GM20000 (cell line): ENCODE data around the gene MRGPRG.

Source experiments
- DNase-seq: peaks from one replicate; pipeline ENCODE4 v3.0.0; 2012; ENCODE audit warnings: low spot score
- TF ChIP-seq, protein P1 (sequence below): IDR thresholded peaks from 2 replicates; pipeline ENCODE4 v1.5.1; 2012; ENCODE audit warnings: mild to moderate bottlenecking, control low read depth; ENCODE audit errors: extremely low read depth, missing control alignments

The MRGPRG gene

DNA sequence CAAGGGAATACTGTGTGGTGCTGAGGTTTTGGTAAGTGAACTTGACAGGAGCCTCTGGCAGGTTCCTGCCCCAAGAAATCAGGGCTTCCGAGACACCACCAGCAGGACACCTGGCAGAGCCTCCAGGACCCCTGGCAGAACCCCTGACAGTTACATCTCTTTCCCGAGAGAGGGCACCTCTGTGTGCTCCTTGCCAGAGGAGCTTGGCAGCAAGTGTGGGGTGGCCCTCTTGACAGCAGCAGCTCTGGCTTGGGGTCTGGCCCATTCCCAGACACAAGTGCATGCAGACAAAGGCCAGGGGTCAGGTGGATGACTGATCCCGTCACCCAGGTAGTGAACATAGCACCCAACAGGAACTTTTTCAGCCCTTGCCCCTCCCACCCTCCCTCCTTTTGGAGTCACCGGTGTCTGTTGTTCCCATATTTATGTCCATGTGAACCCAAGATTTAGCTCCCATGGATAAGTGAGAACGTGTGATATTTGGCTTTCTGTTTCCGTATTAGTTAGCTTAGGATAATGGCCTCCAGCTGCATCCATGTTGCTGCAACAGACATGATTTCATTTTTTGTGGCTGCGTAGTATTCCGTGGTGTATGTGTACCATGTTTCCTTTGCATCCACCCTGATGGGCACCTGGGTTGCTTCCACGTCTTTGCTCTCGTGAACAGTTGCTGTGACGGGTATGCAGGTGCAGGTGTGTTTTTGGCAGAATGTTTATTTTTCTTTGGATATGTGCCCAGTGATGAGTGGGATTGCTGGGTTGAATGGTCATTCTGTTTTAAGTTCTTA lies 32.3 kb downstream of the MRGPRG start:
- TF ChIP-seq, protein P1, sequence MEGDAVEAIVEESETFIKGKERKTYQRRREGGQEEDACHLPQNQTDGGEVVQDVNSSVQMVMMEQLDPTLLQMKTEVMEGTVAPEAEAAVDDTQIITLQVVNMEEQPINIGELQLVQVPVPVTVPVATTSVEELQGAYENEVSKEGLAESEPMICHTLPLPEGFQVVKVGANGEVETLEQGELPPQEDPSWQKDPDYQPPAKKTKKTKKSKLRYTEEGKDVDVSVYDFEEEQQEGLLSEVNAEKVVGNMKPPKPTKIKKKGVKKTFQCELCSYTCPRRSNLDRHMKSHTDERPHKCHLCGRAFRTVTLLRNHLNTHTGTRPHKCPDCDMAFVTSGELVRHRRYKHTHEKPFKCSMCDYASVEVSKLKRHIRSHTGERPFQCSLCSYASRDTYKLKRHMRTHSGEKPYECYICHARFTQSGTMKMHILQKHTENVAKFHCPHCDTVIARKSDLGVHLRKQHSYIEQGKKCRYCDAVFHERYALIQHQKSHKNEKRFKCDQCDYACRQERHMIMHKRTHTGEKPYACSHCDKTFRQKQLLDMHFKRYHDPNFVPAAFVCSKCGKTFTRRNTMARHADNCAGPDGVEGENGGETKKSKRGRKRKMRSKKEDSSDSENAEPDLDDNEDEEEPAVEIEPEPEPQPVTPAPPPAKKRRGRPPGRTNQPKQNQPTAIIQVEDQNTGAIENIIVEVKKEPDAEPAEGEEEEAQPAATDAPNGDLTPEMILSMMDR: no peak
- DNase-seq: no peak

DNA sequence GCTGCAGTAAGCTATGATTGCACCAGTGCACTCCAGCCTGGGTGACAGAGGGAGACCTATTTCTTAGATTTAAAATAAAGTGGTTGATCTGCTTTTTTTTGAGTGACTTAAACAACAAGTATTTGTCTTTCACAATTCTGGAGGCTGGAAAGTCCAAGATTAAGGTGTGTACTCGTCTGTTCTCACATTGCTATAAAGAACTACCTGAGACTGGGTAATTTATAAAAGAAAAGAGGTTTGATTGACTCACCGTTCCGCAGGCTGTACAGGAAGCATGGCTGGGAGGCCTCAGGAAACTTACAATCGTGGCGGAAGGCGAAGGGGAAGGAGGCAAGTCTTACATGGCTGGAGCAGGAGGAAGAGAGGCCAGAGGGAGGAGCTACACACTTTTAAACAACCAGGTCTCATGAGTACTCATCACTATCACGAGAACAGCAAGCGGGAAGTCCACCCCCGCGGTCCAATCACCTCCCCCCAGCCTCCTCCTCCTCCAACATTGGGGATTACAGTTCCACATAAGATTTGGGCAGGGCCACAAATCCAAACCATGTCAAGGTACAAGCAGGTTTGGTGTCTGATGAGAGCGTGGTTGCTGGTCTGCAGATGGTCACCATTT lies 33.8 kb downstream of the MRGPRG start:
- DNase-seq: no peak
- TF ChIP-seq, protein P1: no peak

DNA sequence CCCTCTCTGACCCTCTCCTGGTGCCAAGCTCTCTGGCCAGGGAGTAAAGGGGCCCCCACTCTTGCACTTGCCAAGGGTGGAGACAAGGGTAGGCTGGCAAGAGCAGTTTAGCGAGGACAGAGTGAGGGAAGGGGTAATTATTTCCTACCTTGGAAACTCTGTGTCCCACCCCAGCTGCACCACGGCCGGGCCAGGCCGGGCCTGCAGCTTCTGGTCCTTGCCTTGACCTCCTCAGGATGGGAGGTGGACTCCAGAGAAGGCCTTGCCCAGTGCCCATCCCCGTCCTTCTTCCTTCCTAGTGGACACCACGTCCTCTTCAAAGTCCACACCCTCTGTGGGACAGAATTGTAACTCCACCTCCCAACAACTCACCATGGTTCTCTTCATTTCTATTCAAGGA lies 35.1 kb downstream of the MRGPRG start:
- DNase-seq: no peak
- TF ChIP-seq, protein P1: no peak

DNA sequence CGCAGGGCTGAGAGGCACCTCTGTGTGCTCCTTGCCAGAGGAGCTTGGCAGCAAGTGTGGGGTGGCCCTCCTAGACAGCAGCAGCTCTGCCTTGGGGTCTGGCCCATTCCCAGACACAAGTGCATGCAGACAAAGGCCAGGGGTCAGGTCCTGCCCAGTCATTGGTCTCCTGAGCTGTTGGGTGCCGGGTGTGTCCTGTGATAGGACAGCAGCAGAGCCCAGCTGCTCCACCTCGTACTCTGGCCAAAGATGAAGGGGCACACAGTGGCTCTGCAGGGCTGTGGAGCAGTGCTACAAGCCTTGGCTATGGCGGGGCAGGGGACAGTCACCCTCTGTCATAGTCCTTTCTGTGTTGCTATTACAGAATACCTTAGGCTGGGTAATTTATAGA lies 36.2 kb downstream of the MRGPRG start:
- no peak for DNase-seq
- TF ChIP-seq, protein P1: no peak

DNA sequence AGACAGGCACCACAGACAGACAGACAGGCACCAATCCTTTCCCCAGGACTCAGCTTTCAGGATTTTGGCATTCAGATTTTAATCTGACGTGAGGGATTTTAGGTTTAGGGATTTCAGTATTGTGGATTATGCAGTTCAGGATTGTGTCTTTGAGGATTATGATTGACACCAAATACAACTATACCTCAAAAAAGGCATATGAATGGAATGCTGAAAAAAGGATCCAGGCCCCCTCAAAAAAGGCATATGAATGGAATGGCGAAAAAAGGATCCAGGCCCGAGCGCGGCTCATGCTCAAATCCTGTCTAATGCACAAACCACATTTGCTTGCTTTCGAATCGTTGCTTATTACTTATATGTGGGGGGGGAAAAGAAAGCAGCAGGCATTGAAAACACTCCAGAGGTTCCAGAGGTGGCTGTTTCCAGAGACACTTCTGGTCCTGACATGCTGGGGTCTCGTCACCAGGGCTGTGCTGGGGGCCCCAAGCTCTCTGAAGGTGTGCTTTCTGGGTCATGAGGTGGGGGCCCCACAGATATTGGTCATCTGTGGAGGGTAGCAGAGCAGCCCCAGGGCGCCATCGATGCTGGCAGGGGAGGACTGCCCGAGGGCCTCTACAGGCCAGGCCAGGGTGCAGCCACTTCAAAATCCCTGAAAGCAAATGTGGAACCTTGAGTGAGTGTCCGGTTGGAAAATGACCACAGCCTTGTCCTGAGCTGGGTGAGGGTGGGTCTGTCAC lies 36.7 kb downstream of the MRGPRG start:
- DNase-seq: no peak
- TF ChIP-seq, protein P1: no peak

DNA sequence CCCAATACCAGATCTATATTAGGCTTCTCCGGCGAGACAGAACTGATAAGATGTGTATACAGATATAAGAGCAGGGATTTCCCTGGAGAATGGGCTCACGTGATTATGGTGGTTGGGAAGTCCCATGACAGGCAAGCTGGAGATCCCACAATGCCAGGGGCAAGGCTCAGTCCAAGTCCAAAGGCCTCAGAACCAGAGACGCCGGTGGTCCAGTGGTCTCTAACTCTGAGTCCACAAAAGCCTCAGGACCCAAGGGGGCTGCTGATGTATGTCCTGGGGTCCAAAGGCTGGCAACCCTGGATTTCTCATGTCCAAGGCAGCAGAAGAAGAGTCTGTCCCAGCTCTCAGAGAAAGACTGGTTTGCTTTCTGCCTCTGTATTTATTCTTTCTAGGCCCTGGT lies 37.7 kb downstream of the MRGPRG start:
- no peak for DNase-seq
- TF ChIP-seq, protein P1: no peak

DNA sequence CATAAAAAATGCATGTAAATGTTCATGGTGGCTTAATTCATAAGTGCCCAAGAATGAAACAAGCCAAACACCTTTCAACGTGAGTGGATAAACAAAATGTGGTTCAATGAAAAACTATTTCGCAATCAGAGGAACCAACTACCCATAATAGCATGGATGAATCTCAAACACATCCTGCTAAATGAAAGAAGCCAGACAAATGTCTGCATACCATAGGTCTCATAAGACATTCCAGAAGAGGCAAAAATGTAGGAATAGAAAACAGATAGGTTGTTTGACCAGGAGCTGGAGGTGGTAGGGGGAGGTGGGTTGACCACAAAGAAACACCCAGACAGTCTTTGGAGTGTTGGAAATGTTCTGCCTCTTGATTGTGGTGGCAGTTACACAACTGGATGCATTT lies 40.3 kb downstream of the MRGPRG start:
- DNase-seq: no peak
- TF ChIP-seq, protein P1: no peak
